GM18508 (cell line): ENCODE results near the gene POGZ.

Experiments
- ATAC-seq: cut with Tn5 transposase; IDR thresholded peaks from one replicate; pipeline ENCODE4 v1.9.1; 2021; ENCODE audit warnings: moderate number of reproducible peaks; ENCODE audit not compliant: insufficient read depth, unreplicated experiment

Gene POGZ

DNA sequence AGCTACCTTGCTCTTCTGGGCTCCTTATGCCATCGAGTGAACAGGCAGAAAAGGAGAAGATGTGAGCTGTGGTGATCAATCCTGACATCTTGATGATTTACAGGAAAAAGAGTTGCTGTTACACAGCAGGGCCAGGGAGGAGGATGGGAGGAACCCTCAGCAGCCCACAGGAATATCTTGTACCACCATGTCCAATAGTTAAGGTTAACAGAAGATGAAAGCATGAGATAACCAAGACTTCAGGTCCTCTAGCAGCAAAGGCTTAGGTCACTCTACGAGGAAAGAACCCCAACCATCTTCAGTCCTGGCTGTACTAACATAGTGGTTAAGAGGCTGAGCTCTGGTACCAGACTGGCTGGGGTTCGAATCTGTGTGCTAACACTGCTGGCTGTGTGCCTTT, 74.7 kb downstream of the POGZ start:
- ATAC-seq: no peak

DNA sequence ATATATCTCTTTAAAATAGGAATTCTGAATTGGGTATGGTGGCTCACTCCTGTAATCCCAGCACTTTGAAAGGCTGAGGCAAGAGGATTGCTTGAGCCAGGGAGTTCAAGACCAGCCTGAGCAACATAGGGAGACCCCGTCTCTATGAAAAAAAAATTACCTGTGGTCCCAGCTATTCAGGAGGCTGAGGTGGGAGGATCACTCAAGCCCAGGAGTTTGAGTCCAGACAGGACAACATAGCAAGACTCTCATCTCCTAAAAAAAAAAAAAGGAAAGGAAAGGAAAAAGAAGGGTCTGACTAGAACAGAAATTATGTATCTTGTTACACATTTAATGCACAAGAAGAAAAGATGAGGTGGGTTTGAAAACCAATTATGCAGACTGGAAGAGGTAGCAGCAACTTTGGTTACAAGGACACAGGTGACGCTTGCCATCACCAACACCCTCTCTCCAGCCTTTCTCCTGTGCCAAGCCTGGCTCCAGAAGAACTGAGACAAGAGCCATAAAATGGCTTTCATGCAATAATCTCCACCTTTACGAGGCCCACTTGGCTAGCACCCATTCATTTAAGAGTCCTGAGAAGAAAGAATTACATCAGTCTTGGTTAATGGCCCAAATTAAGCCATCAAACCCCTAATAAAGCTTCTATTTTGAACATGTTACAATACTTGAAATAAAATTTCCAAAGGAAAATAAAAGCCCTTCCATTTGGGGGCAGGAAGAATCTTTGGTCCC, 82.0 kb downstream of the POGZ start:
- ATAC-seq: no peak

DNA sequence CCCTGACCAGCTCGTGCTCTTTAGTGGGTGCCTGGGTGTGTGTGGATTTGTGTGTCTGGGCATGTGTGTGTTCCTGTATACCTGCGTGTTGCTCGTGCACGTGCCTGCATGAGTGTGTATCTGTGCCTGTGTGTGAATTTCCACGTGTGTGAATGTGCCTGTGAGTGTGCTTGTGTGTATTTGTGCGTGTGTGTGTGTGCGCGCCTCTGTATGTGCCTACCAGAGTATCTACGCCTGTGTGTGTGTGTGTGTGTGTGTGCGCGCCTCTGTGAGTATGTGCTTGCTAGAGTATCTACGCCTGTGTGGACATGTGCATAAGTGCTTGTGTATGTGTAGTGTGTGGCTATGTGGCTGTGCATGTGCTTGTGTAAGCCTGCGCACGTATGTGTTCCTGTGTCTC, 86.1 kb downstream of the POGZ start:
- ATAC-seq: no peak

DNA sequence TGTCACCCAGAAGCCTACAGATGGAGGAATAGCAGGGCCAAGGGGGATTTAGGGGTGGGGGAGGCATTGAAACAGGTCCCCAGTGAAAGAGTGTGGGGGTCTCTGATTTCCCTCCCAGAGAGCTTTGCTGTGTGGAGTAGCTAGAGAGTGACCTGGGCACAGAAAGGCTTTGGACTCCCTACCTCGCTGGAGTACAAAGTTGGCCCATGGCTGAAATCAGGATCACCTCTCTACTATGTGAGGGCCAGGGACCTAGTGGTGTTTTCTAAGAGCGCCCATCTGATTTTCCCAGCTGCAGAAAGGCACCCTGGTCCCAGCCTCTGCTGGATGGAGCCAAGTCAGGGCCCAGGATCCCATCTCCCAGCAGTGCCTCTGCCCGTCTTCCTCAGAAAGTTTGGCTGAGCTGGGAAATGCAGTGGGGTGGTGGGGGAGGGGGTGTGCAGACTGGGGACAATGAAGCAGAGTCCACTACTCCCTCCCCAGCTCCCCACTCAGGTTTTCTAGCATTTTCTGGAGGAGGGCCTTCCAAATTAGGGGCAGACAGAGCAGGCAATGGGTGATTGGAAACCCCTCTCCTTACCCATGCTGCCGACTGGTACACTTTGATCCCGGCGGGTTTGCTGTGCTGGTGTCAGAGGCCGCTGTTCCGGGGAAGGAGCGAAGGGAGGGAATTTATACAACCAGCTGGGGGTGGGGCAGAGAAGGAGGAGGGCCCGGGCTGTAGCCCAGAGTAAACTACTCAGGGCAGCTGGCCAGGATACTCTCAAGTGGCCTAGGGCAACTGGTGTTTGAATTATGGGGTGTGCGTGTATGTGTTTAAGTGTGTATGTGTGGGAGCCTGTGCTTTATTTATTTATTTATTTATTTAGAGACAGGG, 87.0 kb downstream of the POGZ start, which contains the start of gene SELENBP1:
TSS of gene SELENBP1 (minus strand) at position 648 of the 877 bp plus-strand sequence. CDS start at position 584, 64 bp downstream.
- ATAC-seq: no peak

DNA sequence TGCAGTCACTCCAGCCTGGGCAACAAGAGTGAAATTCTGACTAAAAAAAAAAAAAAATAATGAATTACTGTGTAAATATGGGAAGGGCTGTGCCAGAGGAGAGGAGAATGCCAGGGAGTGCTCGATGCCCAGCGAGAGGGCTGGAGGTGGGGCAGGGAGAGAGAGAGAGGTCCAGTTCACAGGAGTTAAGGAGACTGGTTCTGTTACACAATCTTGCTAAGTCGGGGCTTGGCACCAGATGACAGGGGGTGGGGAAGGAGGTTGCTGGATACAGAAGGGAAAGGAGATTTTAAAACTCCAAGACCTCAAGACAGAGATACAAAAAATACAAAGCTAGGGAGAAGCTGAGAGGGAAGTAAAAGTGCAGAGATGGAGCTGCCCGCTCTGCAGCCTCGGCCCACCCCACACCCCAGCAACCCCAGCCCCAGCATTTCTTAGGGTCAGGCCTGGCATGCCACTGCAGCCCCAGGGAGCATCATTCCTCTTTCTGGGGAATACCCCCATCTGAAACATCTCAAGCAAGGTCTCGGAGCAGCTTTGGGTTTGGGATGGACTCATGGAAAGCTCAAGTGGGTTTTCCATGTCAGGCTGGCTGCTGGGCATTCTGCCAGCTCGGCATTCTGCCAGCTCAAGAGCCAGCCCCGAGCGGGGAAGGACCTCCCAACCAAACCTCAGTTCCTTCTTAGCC, 87.8 kb downstream of the POGZ start:
- no peak for ATAC-seq

DNA sequence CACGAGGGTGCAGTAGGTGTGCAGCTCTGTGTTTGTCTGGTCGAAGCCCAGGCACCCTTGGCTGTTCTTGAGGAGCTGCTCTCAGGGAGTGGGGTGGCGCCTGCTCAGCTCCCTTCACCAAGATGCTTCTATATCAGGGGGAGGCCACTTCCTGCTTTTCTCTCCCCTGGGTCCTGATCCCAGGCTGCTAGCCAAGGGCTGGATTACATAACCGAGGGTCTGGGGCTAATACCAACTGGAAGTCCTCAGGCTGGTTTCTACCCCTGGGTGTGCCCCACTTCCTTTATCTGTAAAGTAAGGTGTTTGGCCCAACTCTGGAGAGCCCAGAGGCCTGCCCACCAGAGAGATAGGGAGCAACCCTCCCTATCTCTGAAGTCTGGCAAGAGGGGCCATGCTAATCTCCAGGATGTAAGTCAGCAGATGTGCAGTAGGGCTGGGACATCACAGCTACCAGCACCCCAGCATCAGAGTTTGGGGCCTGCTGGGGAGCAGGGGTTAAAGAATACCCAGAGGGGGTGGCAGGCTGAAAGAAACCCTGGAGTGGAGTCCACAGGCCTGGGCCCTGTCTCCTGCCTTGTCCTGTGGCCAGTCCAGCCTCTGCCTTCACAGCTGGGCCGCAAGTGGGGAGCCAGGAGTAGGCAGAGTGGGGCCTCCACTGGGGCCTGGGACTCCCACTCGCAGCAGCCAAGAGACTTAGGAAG, 88.9 kb downstream of the POGZ start:
- ATAC-seq: no peak

DNA sequence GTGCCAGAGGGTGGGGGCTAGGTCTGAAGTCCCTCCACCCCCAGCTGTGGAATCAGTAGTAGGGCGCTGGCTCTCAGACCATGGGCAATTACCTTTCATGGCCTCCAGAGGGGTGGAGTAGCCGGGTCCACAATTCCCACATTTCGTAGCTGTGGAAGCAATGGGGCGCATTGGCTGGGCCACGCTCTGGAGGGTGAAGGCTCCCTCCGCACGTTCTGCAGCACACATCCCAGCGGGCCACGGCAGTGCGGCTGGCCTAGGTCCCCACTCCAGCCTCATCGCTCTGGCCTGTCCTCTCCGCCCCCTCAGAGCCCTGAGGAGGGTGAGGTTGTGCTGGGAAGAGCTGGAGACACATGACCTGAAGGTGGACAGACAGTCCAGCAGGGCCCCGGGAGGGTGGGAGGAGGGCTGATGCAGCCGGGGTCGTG, 89.7 kb downstream of the POGZ start:
- ATAC-seq: no peak

DNA sequence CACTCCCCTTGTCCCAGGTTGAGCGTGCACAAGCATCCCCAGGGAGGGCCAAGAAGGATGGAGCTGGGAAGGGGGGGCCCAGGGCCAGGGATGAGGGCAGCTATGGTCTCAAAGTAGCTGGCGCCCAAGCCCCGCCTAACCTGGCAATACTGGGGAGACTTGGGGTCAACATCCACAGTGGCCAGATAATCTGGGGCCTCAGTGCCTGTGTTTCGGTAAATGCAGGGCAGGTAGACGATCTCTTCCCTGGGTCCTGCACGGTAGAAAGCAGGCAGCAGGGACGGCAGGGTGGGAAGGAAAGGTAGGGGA, 90.0 kb downstream of the POGZ start:
- ATAC-seq: no peak

DNA sequence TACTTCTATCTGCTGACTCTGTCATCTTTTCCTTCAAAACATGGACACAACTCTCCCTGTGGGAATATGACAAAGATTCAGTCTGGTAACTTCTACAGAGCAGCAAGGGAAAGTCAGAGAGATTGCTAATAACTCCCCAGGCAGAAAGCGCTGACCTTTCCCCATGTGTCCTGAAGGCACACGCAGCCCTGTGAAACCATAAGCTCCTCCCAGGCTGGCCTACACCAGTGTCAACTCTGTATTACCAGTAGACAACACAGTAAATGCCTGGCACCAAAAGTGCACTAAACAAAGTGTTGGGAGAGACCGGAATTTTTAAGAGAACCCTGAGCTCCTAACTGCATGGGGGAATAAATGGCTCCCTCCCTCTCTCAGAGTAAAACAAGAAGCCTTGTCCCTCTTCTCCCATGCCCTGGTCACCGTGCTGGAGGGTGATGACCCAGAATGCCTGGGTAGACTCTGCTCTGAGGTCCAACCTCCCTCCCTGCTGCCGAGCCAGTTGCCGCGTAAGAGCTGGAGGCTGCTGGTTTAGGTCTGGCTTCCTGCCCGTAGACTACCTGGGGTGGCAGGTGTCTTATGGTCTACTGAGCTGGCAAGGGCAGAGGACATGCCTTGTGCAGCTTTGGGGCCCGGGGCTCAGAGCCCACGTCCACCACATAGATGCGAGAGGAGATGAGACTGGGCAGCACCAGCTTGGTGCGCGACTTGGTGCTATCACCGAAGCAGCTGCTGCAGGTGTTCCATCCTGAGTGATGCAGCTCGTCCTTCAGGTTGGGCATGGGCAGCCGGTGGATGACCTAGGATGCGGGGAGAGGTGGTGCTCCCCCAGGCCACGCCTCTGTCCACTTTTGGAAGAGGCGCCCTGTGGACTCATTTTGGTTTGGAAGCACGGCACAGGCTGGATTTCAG, 90.6 kb downstream of the POGZ start:
- no peak for ATAC-seq

DNA sequence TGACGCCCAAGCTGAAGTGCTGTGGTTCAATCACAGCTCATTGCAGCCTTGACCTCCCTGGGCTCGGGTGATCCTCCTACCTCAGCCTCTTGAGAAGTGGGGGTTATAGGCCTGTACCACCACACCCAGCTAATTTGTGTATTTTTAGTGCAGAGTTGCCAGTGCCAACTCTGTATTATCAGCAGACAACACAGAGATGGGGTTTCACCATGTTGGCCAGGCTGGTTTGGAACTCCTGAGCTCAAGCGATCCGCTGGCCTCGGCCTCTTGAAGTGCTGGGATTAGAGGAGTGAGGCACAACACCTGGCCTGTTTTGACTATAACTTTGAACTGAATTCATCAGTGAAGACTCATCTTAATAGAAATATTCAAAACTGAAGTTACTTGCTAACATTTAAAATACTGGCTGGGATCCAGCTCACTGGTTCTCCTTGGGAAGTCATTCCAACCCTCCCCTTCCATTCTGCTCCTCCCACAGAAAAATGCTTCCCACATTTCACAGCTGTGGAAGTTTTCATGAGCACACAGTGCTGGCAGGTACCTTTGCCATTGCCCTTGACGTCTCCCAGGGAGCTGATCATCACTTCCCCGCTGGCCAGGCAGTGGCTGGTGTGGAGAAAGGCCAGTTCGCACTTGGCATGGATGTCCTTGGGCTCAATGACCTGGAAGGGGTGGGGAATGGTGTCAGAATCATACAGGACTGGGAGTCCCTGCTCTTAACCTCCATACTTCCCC, 91.5 kb downstream of the POGZ start:
- no peak for ATAC-seq

DNA sequence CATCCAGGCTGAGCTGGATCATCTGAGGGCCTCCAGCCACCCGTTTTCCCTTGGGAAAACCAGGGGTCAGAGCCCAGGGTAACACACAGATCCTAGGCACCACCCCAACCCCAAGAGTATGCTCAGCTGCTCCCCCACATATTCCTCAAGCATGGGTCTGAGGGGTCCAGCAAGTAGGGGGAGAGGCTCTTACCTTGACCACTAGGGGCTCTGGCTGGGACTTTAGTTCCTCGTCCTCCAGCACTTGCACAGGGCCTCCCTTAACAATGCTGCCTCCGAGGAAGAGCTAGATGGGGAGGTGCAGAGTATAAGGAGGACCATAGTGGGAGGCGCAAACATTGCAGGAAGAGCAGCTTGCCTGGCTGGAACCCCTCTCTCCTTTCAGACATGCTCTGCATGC, 94.3 kb downstream of the POGZ start:
- ATAC-seq: no peak

DNA sequence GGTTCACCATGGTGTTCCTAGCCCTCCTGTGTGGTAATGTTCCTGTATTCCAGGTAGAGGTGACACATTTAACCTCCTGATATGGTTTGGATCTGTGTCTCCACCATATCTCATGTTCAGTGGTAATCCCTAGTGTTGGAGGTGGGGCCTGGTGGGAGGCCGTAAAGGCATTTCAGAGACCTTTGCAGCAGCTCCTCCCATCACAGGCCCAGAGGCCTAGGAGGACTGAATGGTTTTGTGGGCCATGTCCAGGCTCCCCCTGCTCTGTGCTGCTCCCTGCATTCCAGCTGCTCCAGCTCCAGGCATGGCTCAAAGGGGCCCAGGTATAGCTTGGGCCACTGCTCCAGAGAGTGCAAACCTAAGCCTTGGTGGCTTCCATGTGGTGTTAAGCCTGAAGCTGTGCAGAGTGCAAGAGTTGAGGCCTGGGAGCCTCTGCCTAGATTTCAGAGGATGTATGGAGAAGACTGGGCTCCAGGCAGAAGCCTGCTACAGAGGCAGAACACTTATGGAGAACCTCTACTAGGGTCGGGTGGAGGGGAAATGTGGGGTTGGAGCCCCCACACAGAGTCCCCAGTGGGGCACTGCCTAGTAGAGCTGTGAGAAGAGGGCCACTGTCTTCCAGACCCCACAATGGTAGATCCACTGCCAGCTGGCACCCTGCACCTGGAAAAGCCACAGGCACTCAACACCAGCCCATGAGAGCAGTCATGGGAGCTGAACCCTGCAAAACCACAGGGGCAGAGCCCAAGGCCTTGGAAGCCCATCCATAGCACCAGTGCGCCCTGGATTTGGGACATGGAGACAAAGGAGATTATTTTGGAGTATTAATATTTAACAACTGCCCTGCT, 96.8 kb downstream of the POGZ start:
- no peak for ATAC-seq

DNA sequence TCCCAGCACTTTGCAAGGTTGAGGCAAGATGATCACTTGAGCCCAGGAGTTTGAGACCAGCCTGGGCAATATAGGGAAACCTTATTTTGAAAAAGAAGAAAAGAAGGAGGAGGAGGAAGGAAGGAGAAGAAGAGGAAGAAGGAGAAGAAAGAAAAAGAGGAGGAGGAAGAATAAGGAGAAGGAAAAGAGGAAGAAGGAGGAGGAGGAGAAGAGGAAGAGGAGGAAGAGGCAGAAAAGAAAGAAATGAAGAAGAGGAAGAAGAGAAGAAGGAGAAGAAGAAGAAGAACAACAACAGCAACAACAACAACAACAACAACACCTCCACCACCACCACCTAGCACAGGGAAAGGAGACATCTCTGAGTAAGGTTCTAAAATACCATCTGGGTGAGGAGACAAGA, 97.4 kb downstream of the POGZ start:
- no peak for ATAC-seq

DNA sequence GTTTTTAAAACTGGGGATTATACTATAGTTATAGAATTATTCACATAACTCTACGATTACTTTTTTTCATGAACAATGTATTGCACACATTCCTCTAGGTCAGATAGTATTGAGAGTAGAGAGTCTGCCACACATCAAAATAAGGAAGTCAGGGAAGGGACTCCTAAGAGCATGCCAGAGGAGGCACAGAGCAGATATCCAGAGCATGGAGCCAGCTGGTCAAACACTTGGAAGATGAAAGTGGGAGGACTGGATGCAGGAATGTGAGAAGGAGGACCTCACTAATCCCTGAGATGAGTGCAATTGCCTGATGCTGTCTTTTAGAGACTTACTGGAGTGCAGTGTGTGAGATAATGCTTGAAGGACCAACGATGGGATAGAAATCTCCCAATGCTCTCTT, 102.6 kb downstream of the POGZ start:
- no peak for ATAC-seq
